MM.1S (cell line): ENCODE results near the gene ARHGAP28.

Experiments used
- DNase-seq: peaks from one replicate; pipeline ENCODE4 v3.0.0-alpha.2; 2015
- H2AFZ ChIP-seq: fragments of 300-600 bp; sonication (generic); 2 replicates; pipeline ENCODE4 v1.6.0; 2016; ENCODE audit warnings: antibody characterized with exemption, low read length
- H3F3A ChIP-seq: fragments of 300-600 bp; sonication (generic); 2 replicates; pipeline ENCODE4 v1.6.1; 2016; ENCODE audit warnings: mild to moderate bottlenecking, antibody characterized with exemption, low read length, moderate library complexity, mixed read lengths; ENCODE audit not compliant: insufficient read depth
- H3K27ac ChIP-seq: fragments of 300-600 bp; sonication (generic); 2 replicates; pipeline ENCODE4 v1.5.1; 2016; ENCODE audit warnings: mild to moderate bottlenecking, low read length
- H3K27me3 ChIP-seq: fragments of 300-600 bp; sonication (generic); replicated peaks from 2 replicates; pipeline ENCODE4 v1.6.0; 2016; ENCODE audit warnings: low read length; ENCODE audit not compliant: insufficient read depth
- H3K36me3 ChIP-seq: fragments of 300-600 bp; sonication (generic); replicated peaks from 2 replicates; pipeline ENCODE4 v1.6.1; 2016; ENCODE audit warnings: mild to moderate bottlenecking, low read length, mixed read lengths; ENCODE audit not compliant: insufficient read depth
- H3K4me1 ChIP-seq: fragments of 300-600 bp; sonication (generic); 2 replicates; pipeline ENCODE4 v1.6.1; 2016; ENCODE audit warnings: low read length, mixed read lengths
- H3K4me2 ChIP-seq: fragments of 300-600 bp; sonication (generic); 2 replicates; pipeline ENCODE4 v1.6.0; 2016; ENCODE audit warnings: low read depth, low read length
- H3K4me3 ChIP-seq: fragments of 300-600 bp; sonication (generic); 2 replicates; pipeline ENCODE4 v1.5.1; 2016; ENCODE audit warnings: low read length, mixed read lengths
- H3K79me2 ChIP-seq: fragments of 300-600 bp; sonication (generic); 2 replicates; pipeline ENCODE4 v1.6.1; 2016; ENCODE audit warnings: mixed run types, low read length, mixed read lengths
- H3K9ac ChIP-seq: fragments of 300-600 bp; sonication (generic); 2 replicates; pipeline ENCODE4 v1.6.1; 2016; ENCODE audit warnings: low read length, mixed read lengths
- H3K9me2 ChIP-seq: fragments of 300-600 bp; sonication (generic); replicated peaks from 2 replicates; pipeline ENCODE4 v1.6.1; 2016; ENCODE audit warnings: mild to moderate bottlenecking, low read length, mixed read lengths; ENCODE audit not compliant: insufficient read depth
- H3K9me3 ChIP-seq: fragments of 300-600 bp; sonication (generic); replicated peaks from 2 replicates; pipeline ENCODE4 v1.6.1; 2016; ENCODE audit warnings: mild to moderate bottlenecking, low read length, mixed read lengths; ENCODE audit not compliant: insufficient read depth
- H4K20me1 ChIP-seq: fragments of 300-600 bp; sonication (generic); 2 replicates; pipeline ENCODE4 v1.6.1; 2016; ENCODE audit warnings: mild to moderate bottlenecking, low read length, moderate library complexity, mixed read lengths; ENCODE audit not compliant: insufficient read depth
- EZH2 ChIP-seq: fragments of 300-600 bp; sonication (generic); optimal IDR thresholded peaks from 2 replicates; pipeline ENCODE3; 2017; ENCODE audit warnings: low read depth, mild to moderate bottlenecking, antibody characterized with exemption, low read length, mixed read lengths
- EZH2phosphoT487 ChIP-seq: fragments of 300-600 bp; sonication (generic); IDR thresholded peaks from 2 replicates; pipeline ENCODE4 v1.6.1; 2018; ENCODE audit warnings: antibody characterized with exemption, low read length
- TF ChIP-seq, protein P1 (sequence below): fragments of 300-600 bp; sonication (generic); IDR thresholded peaks from 2 replicates; pipeline ENCODE4 v1.5.1; 2016; ENCODE audit warnings: antibody characterized with exemption, low read length, mixed read lengths

Gene ARHGAP28

DNA sequence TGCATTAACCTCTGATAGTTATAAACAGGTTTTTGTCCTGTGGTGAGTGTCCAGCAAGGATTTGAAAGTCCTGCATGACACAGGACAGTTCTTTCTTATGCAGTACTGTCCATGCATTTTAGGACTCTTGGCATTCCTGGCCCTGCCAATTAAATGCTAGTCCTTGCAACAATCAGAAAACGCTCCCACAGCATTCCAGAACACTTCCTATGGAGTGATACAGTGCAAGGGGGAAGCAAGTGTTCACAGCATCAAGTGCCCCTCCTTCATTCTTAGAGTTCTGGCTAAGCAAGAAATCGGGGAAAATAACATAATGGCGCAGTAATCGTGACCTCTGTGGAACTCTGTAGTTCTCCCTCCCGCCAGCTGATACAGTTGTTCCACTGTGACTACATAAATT is 62.9 kb downstream of the ARHGAP28 start:
- no peak for DNase-seq
- H3K9ac ChIP-seq: no peak overlapping the region
- no peaks in the 10 kb centered on the region for H3K36me3 ChIP-seq
- H3K9me2 ChIP-seq: no peaks in the 10 kb centered on the region
- no peak overlapping the region for H3K4me2 ChIP-seq
- H3K4me3 ChIP-seq: no peak overlapping the region
- H3K4me1 ChIP-seq: no peaks in the 10 kb centered on the region
- H3F3A ChIP-seq: no peaks in the 10 kb centered on the region
- H3K27me3 ChIP-seq: no peaks in the 10 kb centered on the region
- H2AFZ ChIP-seq: no peak overlapping the region
- no peaks in the 10 kb centered on the region for H3K9me3 ChIP-seq
- no peaks in the 10 kb centered on the region for H4K20me1 ChIP-seq
- H3K27ac ChIP-seq: no peak overlapping the region
- TF ChIP-seq EZH2: no peak
- TF ChIP-seq, protein P1, sequence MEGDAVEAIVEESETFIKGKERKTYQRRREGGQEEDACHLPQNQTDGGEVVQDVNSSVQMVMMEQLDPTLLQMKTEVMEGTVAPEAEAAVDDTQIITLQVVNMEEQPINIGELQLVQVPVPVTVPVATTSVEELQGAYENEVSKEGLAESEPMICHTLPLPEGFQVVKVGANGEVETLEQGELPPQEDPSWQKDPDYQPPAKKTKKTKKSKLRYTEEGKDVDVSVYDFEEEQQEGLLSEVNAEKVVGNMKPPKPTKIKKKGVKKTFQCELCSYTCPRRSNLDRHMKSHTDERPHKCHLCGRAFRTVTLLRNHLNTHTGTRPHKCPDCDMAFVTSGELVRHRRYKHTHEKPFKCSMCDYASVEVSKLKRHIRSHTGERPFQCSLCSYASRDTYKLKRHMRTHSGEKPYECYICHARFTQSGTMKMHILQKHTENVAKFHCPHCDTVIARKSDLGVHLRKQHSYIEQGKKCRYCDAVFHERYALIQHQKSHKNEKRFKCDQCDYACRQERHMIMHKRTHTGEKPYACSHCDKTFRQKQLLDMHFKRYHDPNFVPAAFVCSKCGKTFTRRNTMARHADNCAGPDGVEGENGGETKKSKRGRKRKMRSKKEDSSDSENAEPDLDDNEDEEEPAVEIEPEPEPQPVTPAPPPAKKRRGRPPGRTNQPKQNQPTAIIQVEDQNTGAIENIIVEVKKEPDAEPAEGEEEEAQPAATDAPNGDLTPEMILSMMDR: no peak
- no peak for TF ChIP-seq EZH2phosphoT487
- H3K79me2 ChIP-seq: no peaks in the 10 kb centered on the region

DNA sequence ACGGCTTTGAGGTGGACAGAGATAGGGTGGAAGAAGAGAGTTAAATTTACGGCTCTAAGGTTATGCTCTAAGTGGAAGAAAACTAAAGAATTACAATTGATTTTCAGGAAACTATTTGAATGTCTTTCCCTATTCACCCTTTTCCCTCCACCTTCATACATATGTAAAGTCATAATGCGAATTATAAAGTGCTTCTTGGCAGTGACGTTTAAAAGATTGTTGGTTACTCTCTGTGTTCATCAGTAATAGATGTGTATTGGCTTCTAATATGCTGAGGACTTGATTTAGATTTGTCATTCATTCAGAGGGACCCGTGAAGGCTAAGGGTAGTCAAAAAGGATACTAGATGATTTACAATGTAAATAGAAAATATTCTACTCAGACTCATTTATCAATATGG is 63.9 kb downstream of the ARHGAP28 start:
- TF ChIP-seq, protein P1: no peak
- no peaks in the 10 kb centered on the region for H3K79me2 ChIP-seq
- DNase-seq: no peak
- no peaks in the 10 kb centered on the region for H3K9me3 ChIP-seq
- no peak overlapping the region for H3K27ac ChIP-seq
- no peaks in the 10 kb centered on the region for H4K20me1 ChIP-seq
- H2AFZ ChIP-seq: no peak overlapping the region
- no peaks in the 10 kb centered on the region for H3K27me3 ChIP-seq
- H3K4me1 ChIP-seq: no peaks in the 10 kb centered on the region
- H3K4me3 ChIP-seq: no peak overlapping the region
- no peak overlapping the region for H3K9ac ChIP-seq
- H3K4me2 ChIP-seq: no peak overlapping the region
- H3K9me2 ChIP-seq: no peaks in the 10 kb centered on the region
- H3K36me3 ChIP-seq: no peaks in the 10 kb centered on the region
- no peaks in the 10 kb centered on the region for H3F3A ChIP-seq

DNA sequence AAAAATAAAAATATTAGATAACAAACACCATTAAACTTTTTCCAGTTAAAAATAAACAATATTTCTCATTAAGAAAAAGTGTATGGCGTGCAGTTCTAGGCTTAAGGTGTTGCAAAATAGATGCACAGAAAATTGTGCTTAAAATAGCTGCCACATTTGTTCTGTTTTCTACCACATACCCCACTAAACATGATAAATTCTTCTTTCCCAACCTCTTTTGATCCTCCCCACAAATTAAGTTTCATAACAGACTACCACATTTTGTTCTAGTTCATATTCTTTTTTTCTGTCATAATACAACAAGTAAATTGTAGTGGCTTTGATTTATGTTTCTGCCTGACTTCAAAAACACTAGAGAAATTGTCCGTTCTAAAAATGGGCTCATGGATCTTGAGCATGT is 64.5 kb downstream of the ARHGAP28 start:
- Histone ChIP-seq H2AFZ (no peak overlapping the region), H3F3A (no peaks in the 10 kb centered on the region), H3K79me2 (no peaks in the 10 kb centered on the region), H3K9me2 (no peaks in the 10 kb centered on the region), H3K4me3 (no peak overlapping the region), H3K9me3 (no peaks in the 10 kb centered on the region), H4K20me1 (no peaks in the 10 kb centered on the region), H3K27ac (no peak overlapping the region), H3K36me3 (no peaks in the 10 kb centered on the region), H3K4me2 (no peak overlapping the region), H3K9ac (no peak overlapping the region), H3K4me1 (no peaks in the 10 kb centered on the region), H3K27me3 (no peaks in the 10 kb centered on the region)
- DNase-seq: no peak
- TF ChIP-seq EZH2 (no peak), EZH2phosphoT487 (no peak)
- TF ChIP-seq, protein P1: no peak

DNA sequence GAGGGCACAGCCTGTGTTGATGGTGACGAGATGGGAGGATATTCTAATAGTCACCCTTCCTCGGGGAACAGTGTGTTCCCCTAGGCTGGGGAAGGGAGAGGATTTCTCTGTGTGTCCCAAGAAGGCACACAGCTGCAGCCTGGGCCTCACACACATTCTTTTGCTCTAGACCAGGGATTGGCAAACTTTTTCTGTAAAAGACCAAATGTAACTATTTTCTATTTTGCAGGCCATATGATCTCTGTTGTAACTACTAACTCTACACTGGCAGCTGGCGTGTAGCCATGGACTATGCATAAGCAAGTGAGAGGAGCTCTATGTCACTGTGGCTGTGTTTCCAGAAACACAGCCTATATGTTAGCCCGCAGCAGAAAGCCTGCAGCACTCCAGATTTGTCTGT is 65.8 kb downstream of the ARHGAP28 start:
- Histone ChIP-seq H3K9ac (no peak overlapping the region), H3K4me1 (no peaks in the 10 kb centered on the region), H3K79me2 (no peaks in the 10 kb centered on the region), H3K27ac (no peak overlapping the region), H3K4me3 (no peak overlapping the region), H4K20me1 (no peaks in the 10 kb centered on the region), H3K27me3 (no peaks in the 10 kb centered on the region), H3K9me3 (no peaks in the 10 kb centered on the region), H2AFZ (no peak overlapping the region), H3F3A (no peaks in the 10 kb centered on the region), H3K4me2 (no peak overlapping the region), H3K9me2 (no peaks in the 10 kb centered on the region), H3K36me3 (no peaks in the 10 kb centered on the region)
- no peak for DNase-seq
- TF ChIP-seq EZH2 (no peak), EZH2phosphoT487 (no peak)
- TF ChIP-seq, protein P1: no peak
